Measurements from ENCODE around the gene SPSB3. TPM values are rescaled to one million over a fixed set of nuclear protein-coding genes. Genes with fewer than 3 reads are reported as not detected.

The SPSB3 gene
- total and polyA plus RNA-seq, 9 of the 15 experiments (the other 6 are each of a cell fraction or from before 2014, with no cell fraction given) = 0.39 to 37.4 (median 7.1) TPM

DNA sequence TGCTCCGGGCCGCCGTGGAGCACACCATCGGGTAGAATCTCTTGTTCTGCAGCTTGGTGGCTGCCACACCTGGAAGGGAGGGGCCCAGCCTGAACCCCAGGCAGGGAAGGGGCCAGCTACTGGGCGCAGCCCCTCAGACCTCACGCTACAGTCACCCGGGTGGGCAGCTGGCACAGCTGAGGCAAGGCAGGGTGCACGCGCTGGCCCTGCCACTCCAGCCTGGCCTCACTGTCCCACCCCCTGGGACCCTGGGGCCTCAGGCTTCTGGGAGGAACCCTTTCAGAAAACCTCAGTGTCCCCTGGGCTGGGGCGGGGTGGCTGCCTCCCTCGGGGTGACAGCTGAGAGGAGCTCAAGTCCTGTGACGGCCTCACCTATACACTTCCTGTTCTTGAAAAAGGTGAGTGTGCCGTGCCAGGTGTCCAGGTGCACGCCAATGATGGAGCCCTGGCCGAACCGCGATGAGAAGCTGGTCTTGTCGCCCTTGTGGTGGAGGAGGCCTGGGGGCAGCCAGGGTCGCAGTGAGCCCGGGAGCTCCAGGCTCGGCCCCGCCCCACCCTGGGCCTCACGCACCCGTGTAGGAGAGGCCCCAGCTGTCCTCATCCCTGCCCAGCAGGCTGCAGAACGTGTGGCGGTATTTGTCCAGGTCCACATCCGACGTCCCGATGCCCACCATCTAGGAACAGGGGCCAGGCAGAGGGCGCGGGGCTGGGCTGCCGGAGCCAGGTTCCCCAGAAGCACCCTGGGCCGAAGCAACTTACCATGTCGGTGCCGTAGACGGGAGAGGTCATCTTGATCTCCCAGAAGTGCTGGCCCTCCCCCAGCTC is 4.8 kb downstream of the SPSB3 start (continued):
- no peak for TF ChIP-seq CREB1 (IDR thresholded peaks at IDR 0.05)
- no peak for TF ChIP-seq CREB1 (CRISPR knock-in tag; IDR thresholded peaks at IDR 0.05)
- TF ChIP-seq, protein P1, sequence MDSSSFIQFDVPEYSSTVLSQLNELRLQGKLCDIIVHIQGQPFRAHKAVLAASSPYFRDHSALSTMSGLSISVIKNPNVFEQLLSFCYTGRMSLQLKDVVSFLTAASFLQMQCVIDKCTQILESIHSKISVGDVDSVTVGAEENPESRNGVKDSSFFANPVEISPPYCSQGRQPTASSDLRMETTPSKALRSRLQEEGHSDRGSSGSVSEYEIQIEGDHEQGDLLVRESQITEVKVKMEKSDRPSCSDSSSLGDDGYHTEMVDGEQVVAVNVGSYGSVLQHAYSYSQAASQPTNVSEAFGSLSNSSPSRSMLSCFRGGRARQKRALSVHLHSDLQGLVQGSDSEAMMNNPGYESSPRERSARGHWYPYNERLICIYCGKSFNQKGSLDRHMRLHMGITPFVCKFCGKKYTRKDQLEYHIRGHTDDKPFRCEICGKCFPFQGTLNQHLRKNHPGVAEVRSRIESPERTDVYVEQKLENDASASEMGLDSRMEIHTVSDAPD (CRISPR knock-in tag; IDR thresholded peaks at IDR 0.05) = no peak
- no peak for TF ChIP-seq WHSC1 (IDR thresholded peaks at IDR 0.05; ENCODE audit: low read length)
- TF ChIP-seq, protein P2, sequence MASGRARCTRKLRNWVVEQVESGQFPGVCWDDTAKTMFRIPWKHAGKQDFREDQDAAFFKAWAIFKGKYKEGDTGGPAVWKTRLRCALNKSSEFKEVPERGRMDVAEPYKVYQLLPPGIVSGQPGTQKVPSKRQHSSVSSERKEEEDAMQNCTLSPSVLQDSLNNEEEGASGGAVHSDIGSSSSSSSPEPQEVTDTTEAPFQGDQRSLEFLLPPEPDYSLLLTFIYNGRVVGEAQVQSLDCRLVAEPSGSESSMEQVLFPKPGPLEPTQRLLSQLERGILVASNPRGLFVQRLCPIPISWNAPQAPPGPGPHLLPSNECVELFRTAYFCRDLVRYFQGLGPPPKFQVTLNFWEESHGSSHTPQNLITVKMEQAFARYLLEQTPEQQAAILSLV (tag; IDR thresholded peaks at IDR 0.05) = no peak
- TF ChIP-seq LEF1 (IDR thresholded peaks at IDR 0.05) = no peak

DNA sequence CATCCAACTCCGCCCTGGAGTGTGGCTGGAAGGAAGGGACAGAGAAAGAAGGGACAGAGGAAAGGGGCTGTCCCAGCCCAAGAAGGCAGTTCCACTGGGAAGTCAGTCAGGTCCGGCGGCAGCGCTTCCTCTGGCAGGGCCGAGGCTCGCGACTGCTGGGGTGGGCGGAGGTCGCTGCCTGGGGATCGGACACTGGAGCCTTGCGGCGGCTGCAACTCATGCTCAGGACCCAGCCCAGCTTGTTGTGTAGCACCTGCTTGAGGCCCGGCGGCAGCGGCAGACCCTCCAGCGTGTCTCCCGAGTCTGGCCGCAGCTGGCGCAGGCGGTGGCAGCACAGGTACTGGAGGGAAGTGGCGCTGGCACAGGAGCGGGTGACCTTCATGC is 5.4 kb downstream of the SPSB3 start:
- ChIA-PET CTCF (ENCODE audit: low intra/inter-chr PET ratio) (no interaction called here), POLR2A (interaction anchor here (0.5 to 1.4 kb wide), 6 partner anchors 15 to 475 kb away, joined by 3 to 5 read pairs (median 3); partner anchors contain the start of gene ECI1)
- H3K79me2 ChIP-seq (ENCODE audit: control insufficient read depth, insufficient read depth, low read length) = peaks cover 37% of the 10 kb centered on the region
- H3K27me3 ChIP-seq (ENCODE audit: control insufficient read depth in 2 of 2, insufficient read depth in 2 of 2, low read length in 2 of 2) = no peaks in the 10 kb centered on the region
- no peak overlapping the region for H3K27ac ChIP-seq (ENCODE audit: extremely low read depth, low read depth, low read length)
- in situ Hi-C loops (cut with MboI) (no loop called here), intact Hi-C loops (cut with micrococcal nuclease) (no loop called here)
- no peak overlapping the region for H2AFZ ChIP-seq (ENCODE audit: low read depth, low read length)
- H3K4me3 ChIP-seq = no peak overlapping the region
- BruUV-seq (replicated peaks) = no TSS peak
- peaks cover 56% of the 10 kb centered on the region; the same call in 2 of the 3 replicates for H3K36me3 ChIP-seq (ENCODE audit: control insufficient read depth, insufficient read depth, low read length)
- no peak overlapping the region for H3K4me2 ChIP-seq (ENCODE audit: insufficient read depth, low read length)
- FAIRE-seq (no peak), ATAC-seq (no peak), DNase-seq (ENCODE audit: extremely low read depth in 1 of 4, low spot score in 3 of 4) (no peak)
- 89% methylated on average over 13 of the region's 22 CpGs for WGBS (ENCODE audit: insufficient coverage, low coverage, missing lambda C conversion rate)
- H4K20me1 ChIP-seq (replicated peaks; ENCODE audit: control insufficient read depth, insufficient read depth, low read length) = peaks cover 5% of the 10 kb centered on the region; the same call in 1 of the 2 replicates
- peaks cover 2% of the 10 kb centered on the region for H3K9me1 ChIP-seq (ENCODE audit: control insufficient read depth, insufficient read depth, low read length)
- H3K9ac ChIP-seq (ENCODE audit: insufficient read depth in 1 of 2, low read depth in 2 of 2, low read length in 2 of 2) = peak overlapping the region in 1 of 2 experiments; percentile 30; a peak in 1 of 4 replicates
- H3K4me1 ChIP-seq (replicated peaks in 1 of 2; ENCODE audit: control insufficient read depth in 2 of 2, insufficient read depth in 2 of 2, low read length in 2 of 2) = peaks cover 12 to 94% of the 10 kb centered on the region in 2 experiments; a peak in 4 of 5 replicates
- H3K9me3 ChIP-seq (replicated peaks; ENCODE audit: control insufficient read depth, insufficient read depth, low read depth, low read length) = no peaks in the 10 kb centered on the region
- no peak for TF ChIP-seq RAD21 (CRISPR knock-in tag; conservative IDR thresholded peaks at IDR 0.05 in 1 of 2, IDR thresholded peaks at IDR 0.05 in 1 of 2)
- no peak for TF ChIP-seq CBX2 (IDR thresholded peaks at IDR 0.05; ENCODE audit: insufficient read depth, low read length, poor library complexity, severe bottlenecking)
- TF ChIP-seq, protein P3, sequence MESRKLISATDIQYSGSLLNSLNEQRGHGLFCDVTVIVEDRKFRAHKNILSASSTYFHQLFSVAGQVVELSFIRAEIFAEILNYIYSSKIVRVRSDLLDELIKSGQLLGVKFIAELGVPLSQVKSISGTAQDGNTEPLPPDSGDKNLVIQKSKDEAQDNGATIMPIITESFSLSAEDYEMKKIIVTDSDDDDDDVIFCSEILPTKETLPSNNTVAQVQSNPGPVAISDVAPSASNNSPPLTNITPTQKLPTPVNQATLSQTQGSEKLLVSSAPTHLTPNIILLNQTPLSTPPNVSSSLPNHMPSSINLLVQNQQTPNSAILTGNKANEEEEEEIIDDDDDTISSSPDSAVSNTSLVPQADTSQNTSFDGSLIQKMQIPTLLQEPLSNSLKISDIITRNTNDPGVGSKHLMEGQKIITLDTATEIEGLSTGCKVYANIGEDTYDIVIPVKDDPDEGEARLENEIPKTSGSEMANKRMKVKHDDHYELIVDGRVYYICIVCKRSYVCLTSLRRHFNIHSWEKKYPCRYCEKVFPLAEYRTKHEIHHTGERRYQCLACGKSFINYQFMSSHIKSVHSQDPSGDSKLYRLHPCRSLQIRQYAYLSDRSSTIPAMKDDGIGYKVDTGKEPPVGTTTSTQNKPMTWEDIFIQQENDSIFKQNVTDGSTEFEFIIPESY (CRISPR knock-in tag; IDR thresholded peaks at IDR 0.05) = peak; percentile 91
- no peak for TF ChIP-seq RB1 (IDR thresholded peaks at IDR 0.05; ENCODE audit: low read depth)
- TF ChIP-seq, protein P4, sequence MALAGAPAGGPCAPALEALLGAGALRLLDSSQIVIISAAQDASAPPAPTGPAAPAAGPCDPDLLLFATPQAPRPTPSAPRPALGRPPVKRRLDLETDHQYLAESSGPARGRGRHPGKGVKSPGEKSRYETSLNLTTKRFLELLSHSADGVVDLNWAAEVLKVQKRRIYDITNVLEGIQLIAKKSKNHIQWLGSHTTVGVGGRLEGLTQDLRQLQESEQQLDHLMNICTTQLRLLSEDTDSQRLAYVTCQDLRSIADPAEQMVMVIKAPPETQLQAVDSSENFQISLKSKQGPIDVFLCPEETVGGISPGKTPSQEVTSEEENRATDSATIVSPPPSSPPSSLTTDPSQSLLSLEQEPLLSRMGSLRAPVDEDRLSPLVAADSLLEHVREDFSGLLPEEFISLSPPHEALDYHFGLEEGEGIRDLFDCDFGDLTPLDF (CRISPR knock-in tag; IDR thresholded peaks at IDR 0.05) = no peak
- 0 out of 2 replicates have a peak, but pooled peaks have one; percentile 15 for TF ChIP-seq HNRNPL (IDR thresholded peaks at IDR 0.05; ENCODE audit: low read depth, low read length)
- no peak for TF ChIP-seq ZNF311 (CRISPR knock-in tag; IDR thresholded peaks at IDR 0.05)
- no peak for TF ChIP-seq TCFL5 (CRISPR knock-in tag; conservative IDR thresholded peaks at IDR 0.05)
- TF ChIP-seq NCOA4 (IDR thresholded peaks at IDR 0.05; ENCODE audit: partially characterized antibody) = no peak

All from K562 (cell line).